Measurements from ENCODE around the gene NPAS3.

Gene NPAS3

GRCh38 chr14:33529787-33530757 is 591.4 kb downstream of the NPAS3 start:
- DNase-seq, result no peak

GRCh38 chr14:33532553-33532952 is 593.9 kb downstream of the NPAS3 start:
- no peak for DNase-seq

GRCh38 chr14:33534104-33534503 is 595.4 kb downstream of the NPAS3 start:
- DNase-seq, result no peak

DNA sequence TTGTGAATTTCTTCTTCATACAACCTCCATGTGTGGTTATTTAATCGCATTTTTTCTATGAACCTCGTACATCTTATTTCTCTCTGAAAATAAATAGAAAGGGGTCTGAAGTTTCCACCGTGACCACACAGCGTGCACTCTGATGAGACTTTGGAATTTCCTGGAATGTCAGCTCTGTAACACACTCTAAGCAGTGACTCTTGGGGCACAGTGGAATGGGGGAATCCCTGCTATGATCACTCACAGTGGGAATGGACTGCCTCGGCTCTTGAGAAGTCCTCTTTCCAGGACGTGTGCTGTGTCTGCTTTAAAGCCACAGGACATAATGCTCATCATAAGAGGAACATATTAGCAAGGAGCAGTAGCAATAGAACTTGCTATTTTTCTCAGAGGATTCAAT is 596.0 kb downstream of the NPAS3 start:
- DNase-seq, result no peak

DNA sequence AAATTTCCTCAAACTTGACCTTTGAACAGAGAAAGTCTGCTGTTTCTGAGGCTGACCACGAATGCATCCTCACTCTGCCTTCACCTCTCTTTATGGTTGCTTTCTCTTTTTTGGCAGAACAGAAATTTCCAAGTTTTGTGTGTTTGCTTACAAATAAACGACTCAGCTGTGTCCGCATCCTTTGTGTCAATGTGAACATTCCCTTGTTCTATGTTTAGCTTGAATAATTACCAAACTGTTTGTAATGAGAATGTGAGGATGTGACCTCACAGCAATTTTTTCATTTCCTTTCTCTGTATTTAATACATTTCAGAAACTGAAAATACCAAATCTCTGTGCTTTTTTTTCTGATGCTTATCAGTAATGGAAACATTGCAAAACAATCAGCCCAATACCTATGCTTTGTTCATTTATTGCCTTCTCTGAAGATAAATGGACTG is 601.3 kb downstream of the NPAS3 start:
- DNase-seq, result no peak

DNA sequence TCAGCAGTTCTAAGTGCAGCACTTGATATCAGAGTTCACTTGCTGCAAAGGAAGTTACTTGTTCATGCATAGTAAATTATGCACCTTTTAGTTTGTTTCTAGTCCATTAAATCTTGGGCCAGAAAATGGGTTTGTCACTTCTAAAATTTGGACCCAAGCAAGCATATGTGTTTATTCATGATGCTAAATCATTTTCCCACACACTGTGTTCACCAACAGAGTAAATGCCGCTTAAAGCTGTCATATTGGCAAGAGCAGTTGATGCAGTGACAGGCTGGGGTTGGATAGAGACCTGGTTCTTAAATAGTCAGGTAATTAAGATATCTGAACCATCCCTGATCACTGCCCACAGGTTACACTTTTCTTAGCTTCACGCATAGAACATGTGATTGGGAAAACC is 602.5 kb downstream of the NPAS3 start:
- no peak for DNase-seq

DNA sequence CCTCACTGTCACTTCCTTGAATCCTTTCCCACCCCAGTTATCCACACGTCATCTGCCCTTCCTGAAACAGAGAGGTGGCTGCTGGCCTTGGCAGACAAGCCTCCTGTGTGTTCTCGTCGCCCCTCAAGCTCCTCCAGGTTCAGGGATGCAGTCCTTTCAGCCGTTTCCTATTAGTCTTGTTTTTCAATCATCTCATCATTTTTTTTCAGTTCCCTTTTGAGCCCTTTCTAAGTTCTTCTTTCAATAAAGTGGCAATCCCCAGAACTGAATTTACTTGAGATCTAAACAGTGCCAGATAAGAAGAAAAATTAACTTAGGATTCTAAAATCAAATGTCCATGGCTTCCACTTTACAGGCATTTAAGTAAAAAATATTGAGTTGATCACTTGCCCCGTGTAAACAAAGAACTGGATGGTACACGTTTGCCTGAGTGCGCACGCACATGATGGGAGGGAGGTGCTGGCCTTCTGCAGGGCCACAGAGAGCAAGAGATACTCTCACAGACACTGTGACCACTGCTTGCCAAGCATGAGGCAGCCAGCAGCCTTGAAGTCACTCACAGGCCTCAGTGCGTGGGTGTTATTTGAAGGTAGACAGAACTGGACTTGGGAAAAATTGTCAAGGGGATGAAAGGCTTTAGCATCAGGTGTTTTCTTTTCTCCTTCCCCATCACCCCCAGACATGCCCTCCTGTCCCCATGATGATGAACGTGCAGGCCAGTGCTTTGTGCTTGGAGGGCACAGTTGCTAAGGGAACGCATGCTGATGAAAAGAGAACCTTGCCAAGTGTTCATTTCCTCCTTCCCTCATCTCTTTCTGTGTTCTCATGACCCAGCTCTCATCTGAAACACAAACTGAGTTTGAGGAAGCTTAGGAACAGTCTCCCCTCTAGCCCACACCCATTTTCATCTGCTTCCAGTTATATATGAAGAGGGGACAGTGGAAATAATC is 603.9 kb downstream of the NPAS3 start:
- no peak for DNase-seq

DNA sequence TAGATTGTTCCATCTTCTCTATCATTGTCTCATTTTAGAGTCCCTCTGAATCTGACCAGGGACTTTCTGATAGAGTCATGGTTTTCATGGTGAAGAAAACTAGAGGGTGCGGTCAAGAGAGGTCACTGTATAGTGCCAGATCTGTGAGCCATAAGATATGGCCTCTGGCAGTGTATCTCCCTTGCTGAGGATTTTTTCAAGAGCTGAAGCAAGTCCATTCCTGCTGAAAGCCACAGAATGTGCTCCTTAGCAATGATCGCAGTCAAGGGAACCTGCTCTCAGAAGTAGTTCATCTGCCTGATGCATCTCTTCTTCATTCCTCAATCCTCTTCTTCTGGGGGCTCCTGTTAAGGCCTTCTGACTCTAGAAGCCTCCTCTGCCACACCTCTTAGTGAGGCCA is 607.0 kb downstream of the NPAS3 start:
- DNase-seq, result no peak

DNA sequence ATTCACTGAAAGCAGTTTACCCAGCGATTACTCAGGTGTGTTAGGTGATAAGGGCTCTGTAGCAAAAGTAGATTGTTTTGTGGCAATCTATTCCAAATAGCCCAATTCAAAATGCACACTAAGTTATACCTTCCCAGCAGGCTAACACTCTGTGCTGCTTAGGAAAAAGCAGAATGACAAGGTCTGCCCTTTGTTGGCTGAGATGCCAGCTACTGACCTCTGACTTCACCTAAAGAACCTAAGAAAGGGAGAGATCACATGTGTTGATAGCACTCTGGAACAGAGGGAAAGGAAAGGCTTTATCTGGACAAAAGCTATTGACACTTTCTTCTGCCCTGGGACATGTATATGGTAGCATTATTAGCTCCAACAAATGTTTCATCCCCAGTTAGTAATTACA is 609.9 kb downstream of the NPAS3 start:
- no peak for DNase-seq

DNA sequence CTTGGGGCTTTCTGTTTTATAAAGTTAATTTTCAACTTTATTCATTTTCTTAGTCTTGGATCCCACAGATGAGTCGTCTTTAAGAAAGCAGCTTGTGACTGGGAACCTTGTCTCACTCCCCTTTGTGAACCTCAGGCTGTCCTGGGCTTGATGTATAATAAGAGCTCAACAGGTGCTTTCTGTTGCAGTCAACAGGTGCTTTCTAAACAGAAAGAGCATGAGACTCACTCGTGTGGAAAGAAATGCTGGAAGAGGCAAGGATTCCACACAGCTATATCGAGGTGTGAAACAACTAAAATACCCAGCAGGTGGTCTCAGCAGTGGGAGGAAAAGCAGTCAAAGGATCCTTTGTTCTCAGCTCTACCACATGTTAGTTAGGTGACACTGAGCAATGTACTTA is 613.3 kb downstream of the NPAS3 start:
- no peak for DNase-seq

- DNase-seq, result no peak
Observed at GRCh38 chr14:33553706-33554278, 615.1 kb downstream of the NPAS3 start.

- DNase-seq, result no peak
Observed at GRCh38 chr14:33554988-33555387, 616.3 kb downstream of the NPAS3 start.

DNA sequence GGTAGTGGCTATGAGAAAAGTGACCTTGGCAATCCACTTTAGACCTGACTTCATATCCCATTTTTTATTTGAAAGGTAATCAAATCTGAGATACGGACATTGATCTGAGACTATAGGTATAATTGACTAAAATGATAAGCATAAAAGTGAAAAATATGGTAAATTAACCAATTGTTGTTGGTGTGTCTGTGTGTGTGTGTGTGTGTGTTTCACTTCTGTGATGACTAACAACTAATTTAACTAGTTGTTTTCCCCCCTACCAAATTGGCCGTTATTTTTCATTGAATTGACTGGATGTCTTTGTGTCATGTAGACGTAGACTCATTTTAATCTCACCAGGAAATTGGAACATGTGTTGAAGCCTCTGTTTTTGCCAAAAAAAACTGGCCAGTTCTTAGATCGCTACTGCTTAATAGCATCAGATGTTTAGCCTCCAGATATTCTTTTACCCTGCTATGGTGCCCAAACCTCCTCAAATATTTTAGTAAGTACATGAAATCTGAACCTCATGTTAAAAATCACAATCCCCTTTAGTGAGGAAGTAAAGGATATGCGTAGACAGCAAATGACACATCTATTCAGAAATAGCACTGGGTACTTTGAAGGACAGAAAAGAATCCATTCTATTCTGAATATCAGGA is 617.2 kb downstream of the NPAS3 start:
- DNase-seq, result no peak

DNA sequence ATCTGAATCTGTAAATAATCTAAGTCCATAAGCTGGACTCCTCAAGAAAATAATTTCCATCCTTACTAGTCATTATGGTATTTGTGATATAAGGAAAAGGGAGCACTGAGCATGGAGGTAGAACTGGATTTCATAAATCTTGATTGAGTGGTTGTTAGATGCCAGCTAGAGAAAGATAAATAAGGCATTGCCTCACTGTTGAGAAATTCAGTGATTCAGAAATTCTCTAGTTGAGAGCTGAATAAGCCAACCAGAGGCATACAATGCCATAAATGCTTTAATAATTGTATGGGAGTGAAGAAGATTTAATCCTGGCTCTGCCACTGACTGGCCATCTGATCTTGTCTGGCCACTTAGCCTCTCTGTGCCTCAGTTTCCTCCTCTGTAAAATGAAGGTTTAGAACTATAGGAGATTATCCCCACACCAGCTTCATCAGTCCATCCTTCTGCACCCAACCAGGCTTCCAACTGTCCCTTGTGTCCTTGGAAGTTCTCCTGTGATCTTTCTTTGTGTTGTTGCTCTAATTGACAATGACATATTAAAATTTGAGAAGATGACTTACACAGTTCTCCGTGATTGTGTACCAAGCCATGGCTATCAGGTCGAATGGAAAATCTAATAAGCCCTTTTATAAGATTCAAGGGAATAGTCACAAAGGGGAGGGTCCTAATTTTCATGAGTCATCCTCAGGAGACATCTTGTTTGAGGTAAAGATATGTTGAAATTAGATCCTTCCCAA is 617.9 kb downstream of the NPAS3 start:
- DNase-seq, result no peak

DNA sequence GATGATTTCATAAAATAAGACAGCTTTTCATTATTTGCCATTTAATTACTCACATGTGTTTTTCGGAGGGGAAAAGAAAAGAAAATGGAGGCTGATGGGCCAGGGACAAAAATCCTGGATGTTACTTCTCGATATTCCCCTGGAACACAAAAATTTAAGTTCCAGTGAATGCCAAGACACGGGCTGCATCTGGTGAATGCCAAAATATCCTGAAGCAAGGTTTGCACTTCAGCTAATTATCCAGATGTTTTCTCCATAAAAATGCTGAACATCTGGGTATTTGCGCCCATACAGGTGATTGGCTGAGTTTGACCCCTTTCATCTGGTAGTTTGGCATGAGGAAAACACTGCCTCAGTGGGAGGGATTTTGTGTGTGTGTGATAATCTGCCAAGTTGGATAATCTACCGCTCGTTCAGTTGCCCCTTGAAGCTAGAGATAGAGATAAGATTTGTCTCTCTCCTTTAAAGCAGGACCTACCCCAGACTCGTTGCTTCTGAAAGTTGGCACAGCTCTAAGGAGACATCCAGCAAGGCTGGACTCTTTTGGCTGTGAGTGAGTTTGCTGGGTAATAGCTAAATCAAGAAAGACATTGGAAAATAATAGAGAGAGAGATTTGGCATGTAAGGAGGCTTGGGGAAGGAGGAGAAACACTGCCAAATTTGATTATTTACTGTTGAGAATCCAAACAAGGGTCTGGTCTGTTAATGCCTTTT is 622.2 kb downstream of the NPAS3 start:
- DNase-seq, result no peak

- DNase-seq, result no peak
Observed at GRCh38 chr14:33561488-33562175, 623.0 kb downstream of the NPAS3 start.

DNA sequence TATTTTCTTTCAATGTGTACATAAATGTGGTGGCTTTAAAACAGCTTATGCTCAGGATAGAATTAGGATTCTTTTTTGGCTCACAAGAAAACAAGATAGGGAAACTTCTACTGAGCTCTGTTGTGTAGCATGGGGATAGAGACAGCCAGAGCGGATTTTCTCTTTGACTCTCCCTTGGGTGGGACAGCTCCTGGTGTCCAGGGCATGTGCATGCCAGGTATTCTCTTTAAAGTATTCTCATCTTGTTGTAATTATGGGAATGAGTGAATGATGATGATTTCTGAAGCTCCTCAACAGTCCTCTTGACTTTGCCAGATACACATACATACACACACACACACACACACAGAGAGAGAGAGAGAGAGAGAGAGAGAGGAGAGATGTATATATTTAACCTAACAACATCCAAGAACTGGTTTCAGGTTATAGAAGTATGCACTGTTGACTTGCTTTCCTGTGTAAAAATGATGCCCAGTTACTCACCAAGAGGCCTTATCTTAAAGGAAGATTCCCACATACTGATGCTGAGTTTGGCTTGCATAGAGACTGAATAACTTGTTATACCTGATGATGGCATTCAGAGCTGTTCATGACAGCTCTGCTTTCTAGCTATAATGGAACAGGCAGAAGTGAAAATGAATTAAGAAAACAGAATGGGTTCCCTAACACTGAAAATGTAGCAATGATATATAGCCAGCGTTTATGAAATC is 624.7 kb downstream of the NPAS3 start:
- DNase-seq, result no peak

GRCh38 chr14:33563901-33564197 is 625.2 kb downstream of the NPAS3 start:
- DNase-seq, result no peak

GRCh38 chr14:33564774-33565630 is 626.3 kb downstream of the NPAS3 start:
- DNase-seq, result no peak

All from activated CD4-positive, alpha-beta T cell treated with anti-CD3 and anti-CD28 coated beads, Interleukin-2, amount 50 U/mL, for 48 hours (primary cell).